Stimulated activated CD4-positive, alpha-beta T cell treated with anti-CD3 and anti-CD28 coated beads, Interleukin-4, amount 100 ng/mL, for 1 hour (primary cell): ENCODE results near the gene GPBAR1.
"Not testable (repeated sequence)": the region's sequence is repeated elsewhere in the genome, so short reads cannot be mapped to it uniquely, and the experiment has no call there.

Experiments used
- DNase-seq: peaks from one replicate; pipeline ENCODE4 v3.0.0-alpha.2; 2020

The GPBAR1 gene

GRCh38 chr2:218289639-218290315 is 29.0 kb downstream of the GPBAR1 start:
- no peak for DNase-seq

GRCh38 chr2:218290316-218291261 is 29.8 kb downstream of the GPBAR1 start:
- DNase-seq: no peak

GRCh38 chr2:218291318-218292047 is 30.7 kb downstream of the GPBAR1 start:
- DNase-seq: no peak

DNA sequence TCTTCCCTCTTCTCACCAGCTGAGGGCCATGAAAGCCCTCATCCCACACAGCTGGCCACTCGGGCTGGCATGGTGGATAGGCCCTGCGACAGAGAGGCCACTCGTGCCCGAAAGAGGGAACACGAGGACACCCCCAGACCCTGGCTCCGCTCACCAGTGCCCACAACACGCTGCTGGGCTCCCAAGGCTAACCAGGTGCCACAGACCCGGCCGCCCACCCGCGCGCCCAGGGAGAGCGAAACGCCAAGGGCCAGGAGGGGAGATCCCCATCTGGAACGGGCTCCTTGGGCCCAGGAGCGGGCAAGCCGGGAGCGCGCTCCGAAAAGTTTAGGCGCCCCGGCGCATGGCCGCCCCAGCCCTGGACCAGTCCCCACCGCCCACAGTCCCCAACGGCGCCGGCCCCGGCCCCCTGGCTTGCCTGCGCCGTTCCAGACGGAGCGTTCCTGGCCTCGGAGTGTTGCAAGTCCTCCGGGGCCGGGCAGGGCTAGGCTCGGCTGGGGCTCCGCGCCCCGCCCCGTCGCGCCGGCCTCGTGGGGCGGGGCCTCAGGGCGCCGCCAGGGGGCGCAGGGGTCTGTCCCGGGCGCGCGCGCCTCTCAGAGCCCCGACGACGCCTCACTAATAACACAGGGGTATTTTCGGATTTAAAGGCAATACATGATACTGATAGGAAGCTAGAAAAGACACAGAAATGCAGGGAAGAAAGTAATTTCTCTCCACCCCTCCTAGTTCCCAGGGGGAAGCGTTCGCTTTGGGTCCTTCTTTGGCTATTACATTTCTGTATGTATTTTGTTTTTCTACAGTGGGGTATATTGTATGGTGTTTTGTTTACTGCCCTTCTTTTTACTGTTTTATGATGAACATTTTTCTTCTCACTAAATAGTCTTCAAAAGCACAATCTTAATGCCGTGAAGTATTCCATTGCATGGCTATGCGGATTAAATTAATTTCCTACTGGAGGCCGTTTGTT is 31.5 kb downstream of the GPBAR1 start, which contains the start of gene TMBIM1:
Gene TMBIM1 (minus strand): TSS at position 456 of the 967 bp plus-strand sequence. CDS start 10,362 bp downstream, outside the sequence.
- DNase-seq: peak; percentile 80

DNA sequence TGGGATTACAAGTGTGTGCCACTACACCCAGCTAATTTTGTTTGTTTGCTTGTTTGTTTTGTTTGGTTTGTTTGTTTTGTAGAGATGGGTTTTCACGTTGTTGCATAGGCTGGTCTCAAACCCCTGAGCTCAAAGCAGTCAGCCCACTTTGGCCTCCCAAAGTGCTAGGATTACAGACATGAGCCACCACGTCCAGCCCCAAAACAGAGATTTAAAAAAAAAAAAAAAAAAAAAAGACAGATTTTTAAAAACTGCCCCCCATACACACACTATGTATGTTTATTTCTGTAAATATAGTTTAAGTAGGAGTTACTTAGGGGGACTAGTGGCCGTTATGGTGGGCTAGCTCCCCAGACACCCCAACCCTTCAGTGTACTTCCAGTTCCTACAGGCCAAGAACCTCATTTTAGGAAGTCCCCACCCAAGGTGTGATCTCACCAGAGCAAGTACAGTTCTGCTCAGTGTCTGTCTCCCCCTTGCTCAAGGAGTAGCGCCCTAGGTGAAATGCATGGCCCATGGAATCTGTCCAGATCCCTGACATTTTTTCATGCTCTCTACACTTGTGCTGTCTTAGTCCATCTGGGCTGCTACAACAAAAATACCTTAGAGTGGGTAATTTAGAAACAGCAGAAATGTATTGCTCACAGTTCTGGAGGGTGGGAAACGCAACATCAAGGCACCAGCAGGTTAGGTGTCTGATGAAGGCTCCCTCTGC is 33.1 kb downstream of the GPBAR1 start:
- no peak for DNase-seq

DNA sequence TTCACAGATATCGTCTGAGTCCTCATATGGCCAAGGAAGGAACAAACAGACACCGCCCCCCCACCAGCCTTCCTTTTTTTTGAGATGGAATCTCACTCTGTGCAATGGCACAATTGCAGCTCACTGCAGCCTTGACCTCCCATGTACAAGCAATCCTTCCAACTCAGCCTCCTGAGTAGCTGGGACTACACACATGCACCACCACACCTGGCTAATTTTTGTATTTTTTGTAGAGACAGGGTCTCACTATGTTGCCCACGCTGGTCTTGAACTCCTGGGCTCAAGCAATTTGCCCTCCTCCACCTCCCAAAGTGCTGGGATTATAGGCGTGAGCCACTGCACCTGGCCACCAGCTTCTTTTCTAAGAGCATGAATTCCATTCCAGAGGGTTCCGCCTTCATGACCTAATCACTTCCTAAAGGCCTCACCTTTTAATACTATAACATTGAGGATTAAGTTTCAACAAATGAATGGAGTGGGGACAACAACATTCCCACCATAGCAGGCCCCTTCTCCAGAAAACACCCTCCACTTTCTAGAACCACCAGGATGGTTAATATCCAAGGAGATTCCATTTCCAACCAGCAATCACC is 33.7 kb downstream of the GPBAR1 start:
- no peak for DNase-seq

- DNase-seq: no peak
Observed at GRCh38 chr2:218295029-218295428, 34.2 kb downstream of the GPBAR1 start.

DNA sequence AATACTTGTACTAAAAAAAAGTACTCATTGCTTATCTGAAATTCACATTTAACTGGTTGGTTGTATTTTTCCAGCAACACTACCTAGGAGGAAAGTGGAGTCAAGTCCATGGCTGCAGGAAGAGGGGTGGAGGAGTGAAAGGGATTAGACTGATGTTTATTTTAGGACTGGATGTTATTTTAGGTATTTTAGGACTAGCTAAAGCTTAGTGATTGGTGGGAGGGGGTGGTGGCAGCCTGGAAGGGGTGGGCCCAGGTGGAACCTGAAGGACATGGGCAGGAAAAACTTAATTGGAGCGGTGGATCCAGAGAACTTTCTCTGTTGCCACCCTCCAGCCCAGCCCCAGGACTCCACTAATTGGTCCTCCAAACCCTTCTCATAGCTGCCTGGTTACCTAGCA is 35.4 kb downstream of the GPBAR1 start:
- no peak for DNase-seq

- DNase-seq: no peak
Observed at GRCh38 chr2:218296847-218297246, 36.0 kb downstream of the GPBAR1 start.

- DNase-seq: no peak
Observed at GRCh38 chr2:218298314-218298875, 37.6 kb downstream of the GPBAR1 start.

- DNase-seq: no peak
Observed at GRCh38 chr2:218300141-218300540, 39.3 kb downstream of the GPBAR1 start.

GRCh38 chr2:218301176-218301819 is 40.5 kb downstream of the GPBAR1 start:
- peak; percentile 78 for DNase-seq

- DNase-seq: no peak
Observed at GRCh38 chr2:218305383-218305782, 44.6 kb downstream of the GPBAR1 start.

DNA sequence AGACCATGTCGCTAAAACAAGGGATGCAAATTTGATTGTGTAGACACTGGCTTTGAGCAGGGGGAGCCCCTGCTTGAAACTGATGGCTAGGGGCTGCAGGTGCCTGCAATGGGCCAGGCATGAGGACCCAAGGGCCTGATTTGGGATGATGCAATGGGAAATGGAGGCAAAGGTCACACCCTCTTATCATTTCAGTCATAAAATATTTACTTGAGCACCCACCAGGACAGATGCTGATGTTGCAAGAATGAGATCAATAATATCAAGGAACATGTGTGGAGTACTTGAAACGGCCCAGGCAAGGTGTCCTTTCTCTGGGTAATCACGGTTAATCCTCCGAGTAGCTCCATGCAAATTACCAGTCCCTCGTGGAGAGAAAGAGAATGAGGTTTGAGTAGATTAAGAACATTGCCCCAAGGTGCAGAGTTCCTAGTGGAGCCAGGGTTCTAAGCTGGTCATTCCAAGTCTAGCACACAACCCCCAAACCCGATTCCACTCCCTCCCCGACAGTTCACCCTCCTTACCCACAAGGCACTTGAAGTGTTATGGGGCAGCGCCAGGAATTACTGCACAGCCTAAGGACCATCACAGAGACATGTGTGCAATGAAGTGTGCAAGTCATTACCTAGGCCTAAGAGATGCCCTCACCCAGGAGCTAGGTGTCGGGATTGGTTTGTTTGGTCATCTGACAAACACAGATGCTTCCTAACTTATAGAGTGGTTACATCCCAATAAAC is 45.5 kb downstream of the GPBAR1 start:
- no peak for DNase-seq

GRCh38 chr2:218307415-218308090 is 46.7 kb downstream of the GPBAR1 start:
- no peak for DNase-seq

GRCh38 chr2:218310853-218311540 is 50.2 kb downstream of the GPBAR1 start:
- no peak for DNase-seq

DNA sequence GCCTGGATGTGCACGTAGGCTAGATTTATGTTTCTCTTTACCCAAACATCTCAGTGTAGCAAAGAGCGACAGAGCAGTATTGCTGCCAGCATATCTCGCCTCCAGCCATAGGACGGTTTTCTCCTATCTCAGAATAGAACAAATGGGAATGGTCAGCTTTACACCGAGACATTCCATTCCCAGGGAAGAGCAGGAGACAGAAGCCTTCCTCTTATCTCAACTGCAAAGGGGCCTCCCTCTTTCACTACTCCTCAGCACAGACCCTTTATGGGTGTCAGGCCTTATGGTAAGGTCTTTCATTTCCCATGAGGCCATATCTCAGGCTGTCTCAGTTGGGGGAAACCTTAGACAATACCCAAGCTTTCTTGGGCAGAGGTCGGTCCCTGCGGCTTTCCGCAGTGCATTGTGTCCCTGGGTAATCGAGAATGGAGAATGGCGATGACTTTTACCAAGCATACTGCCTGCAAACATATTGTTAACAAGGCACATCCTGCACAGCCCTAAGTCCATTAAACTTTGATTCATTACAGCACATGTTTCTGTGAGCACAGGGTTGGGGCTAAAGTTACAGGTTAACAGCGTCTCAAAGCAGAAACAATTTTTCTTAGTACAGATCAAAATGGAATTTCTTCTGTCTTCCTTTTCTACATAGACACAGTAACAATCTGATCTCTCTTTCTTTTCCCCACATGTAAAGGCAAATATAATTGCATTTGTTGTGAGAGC is 50.9 kb downstream of the GPBAR1 start:
- not testable (repeated sequence) for DNase-seq
